LNCAP (cell line): Measurements from ENCODE around the gene VPS39.

Source experiments
- CTCF ChIP-seq: fragments of 450-650 bp; IDR thresholded peaks from 2 replicates; pipeline ENCODE4 v1.5.1; 2017; ENCODE audit warnings: mild to moderate bottlenecking

VPS39 gene

DNA sequence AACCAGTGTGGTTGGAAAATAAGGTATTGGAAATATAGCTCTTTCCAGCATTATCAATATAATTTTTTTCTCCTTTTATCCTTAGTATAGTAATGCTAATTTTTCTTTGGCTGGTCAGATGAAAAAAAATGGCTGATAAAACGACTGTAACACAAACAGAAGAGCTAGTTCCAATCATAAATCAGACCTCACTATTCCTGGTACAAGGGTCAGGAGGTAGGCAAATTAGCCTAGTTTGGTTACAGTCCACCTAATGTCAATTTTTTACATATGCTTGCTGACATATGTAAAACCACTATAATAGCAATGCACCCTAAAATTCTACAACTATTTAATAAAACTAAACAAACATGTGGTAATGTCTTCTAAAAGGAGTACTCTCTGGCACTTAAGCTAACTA, 19.9 kb upstream of the VPS39 start:
- no peak for TF ChIP-seq CTCF

GRCh38 chr15:42226648-42227047, 18.5 kb upstream of the VPS39 start:
- TF ChIP-seq CTCF: no peak

- TF ChIP-seq CTCF: no peak
Measured at GRCh38 chr15:42220216-42220615, 12.1 kb upstream of the VPS39 start.

DNA sequence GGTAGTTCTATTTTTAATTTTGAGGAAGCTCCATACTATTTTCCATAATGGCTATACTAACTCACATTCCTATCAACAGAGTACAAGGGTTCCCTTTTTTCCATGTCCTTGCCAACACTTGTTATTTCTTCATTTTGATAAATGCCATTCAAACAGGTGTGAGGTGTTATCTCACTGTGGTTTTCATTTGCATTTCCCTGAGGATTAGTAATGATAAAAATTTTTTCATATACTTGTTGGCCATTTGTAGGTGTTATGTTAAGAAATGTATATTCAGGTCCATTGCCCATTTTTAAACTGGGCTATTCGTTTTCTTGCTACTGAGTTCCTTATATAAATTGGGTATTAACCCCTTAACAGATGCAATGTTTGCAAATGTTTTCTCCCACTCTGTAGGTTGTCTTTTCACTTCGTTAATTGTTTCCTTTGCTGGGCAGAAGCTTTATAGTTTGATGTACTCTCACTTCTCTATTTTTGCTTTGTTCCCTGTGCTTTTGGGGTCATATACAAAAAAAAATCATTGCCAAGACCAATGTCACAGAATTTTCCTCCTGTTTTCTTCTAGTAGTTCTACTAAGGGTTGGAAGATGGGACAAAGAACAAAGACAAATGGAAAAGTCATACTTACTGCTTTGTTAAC, 11.0 kb upstream of the VPS39 start:
- TF ChIP-seq CTCF: no peak

DNA sequence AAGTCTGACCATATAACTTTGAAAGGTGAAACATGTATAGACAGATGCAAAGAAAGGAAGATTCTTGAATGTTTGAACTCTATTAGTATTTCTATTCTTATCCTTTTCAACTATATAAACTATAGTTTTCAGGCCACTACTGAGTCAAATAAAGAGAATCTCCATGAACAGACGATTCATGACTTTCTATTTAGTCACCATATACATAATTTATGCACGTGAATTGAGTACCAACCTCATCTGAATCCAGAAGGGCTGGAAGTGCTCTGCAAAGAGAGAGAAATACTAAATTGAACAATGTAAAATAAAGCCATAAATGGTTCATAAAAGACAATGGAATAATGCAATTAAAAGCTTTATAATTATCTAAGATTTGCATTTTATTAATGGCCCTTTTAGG, 9.5 kb upstream of the VPS39 start:
- TF ChIP-seq CTCF: no peak

- TF ChIP-seq CTCF: no peak; the same call in 1 of the 2 replicates
Measured at GRCh38 chr15:42215913-42216829, 8.1 kb upstream of the VPS39 start.

DNA sequence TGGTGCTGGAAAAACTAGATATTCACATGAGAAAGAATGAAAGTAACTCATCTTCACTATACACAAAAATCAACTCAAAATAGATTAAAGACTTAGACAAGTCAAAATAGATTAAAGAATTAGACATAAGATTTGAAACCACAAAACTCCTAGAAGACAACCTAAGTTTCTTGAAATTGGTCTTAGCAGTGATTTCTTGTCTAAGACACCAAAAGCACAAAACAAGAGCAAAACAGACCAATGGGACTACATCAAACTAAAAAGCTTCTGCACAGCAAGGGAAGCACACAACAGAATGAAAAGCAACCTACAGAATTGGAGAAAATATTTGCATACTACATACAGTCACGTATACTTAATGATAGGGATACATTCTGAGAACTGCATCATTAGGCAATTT, 6.5 kb upstream of the VPS39 start:
- TF ChIP-seq CTCF: no peak
